HS-27A (cell line): ENCODE measurements around the gene TCEANC.
A peak's percentile ranks its signal among the peaks of the same experiment; 100 is the strongest.
"Not testable (repeated sequence)": the region's sequence is repeated elsewhere in the genome, so short reads cannot be mapped to it uniquely, and the experiment has no call there.

Experiments
- DNase-seq: peaks from one replicate; pipeline ENCODE4 v3.0.0-alpha.2; 2012; ENCODE audit warnings: low read depth, missing footprints

TCEANC gene, protein sequence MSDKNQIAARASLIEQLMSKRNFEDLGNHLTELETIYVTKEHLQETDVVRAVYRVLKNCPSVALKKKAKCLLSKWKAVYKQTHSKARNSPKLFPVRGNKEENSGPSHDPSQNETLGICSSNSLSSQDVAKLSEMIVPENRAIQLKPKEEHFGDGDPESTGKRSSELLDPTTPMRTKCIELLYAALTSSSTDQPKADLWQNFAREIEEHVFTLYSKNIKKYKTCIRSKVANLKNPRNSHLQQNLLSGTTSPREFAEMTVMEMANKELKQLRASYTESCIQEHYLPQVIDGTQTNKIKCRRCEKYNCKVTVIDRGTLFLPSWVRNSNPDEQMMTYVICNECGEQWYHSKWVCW

GRCh38 chrX:13652850-13653693, at the start of gene TCEANC:
TSS of gene TCEANC (plus strand) at chrX:13653141. CDS start at chrX:13662509, 9,368 bp downstream.
- DNase-seq = peak; percentile 82

DNA sequence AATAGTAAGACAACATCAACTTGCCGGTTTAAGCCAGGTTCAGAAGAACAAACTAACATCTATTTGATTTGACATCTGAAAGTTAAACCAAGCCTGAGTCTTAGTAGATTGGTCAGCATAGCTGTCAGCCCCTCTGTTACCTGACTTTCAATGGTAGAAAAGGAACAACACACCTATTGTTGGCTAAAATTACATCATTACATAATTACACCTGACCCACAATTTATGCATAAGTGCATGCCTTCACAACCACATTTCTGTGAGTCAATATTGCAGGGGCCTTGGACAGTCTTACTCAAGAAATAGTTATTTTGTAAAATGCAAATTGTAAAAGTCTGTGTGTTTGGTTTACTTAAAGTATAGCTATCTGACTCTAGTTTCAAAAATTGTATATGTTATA, 47.3 kb upstream of the TCEANC start:
- no peak for DNase-seq

DNA sequence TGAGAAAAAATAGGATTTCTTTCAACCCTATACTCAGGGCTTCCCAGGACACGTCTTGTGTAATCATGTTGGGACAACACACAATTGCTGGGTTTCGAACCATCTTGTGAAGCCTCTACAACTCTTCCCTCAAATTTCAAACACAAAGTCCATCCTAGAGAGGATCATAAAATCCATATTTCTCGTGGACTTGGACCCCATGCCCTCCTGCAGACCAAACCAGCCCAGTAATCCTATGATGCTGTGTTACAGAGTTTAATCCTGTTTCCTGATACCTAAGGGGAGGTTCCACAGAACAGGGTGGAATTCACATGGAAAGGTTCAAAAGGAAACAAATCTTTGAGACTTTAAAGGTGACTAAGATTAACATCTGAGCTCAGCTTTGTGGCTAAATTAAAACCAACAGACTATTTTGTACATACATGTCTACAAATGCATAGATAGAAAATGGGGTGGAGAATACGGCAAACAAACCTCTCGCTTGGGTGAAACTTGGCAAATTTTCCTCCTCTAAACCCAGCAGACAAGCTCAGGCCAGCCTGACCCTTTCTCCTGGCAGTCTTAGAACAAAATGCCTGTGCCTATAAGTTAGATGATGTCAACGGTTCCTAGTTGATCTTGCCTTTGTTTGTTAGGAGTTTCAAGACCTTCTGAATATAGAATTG, 45.5 kb upstream of the TCEANC start:
- DNase-seq = no peak

DNA sequence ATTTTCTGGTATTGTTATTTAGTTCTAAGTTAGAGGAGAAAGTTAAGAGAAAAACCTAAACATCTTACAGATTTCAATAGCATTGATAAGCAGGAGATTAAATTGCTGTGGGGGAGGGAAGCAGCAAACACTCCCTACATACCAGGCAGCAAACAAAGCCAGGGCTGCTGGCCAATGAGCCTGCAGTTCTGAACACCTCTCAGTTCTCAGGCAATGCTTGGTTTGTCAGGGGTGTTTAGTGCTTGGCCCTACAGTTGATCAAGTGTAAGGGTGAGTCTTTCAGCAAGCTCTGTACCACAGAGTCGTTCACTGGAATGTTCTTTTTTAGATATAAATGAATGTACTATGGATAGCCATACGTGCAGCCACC, 45.0 kb upstream of the TCEANC start:
- no peak for DNase-seq

DNA sequence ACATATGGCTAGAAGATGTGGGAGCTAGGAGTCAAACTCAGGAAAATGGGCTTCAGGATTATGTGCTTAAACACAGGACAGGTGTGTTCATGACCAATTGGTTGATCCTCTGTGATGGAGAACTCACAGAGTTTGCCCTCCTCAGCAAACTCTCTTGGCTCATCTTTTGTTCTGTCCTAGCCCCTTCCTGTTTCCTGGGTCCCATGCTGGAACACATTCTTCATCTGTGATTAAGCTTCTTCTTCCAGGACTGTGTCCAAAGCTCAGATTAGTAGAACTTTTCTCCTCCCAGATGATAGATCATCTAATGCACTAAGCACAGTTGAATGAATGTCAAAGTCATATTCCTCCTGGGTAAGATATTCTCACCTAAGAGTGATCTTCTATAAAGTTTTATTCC, 38.8 kb upstream of the TCEANC start:
- DNase-seq = no peak

GRCh38 chrX:13620207-13620606, 32.7 kb upstream of the TCEANC start:
- no peak for DNase-seq

GRCh38 chrX:13622401-13622964, 30.5 kb upstream of the TCEANC start:
- no peak for DNase-seq

GRCh38 chrX:13627306-13627705, 25.6 kb upstream of the TCEANC start:
- no peak for DNase-seq

GRCh38 chrX:13637224-13637623, 15.7 kb upstream of the TCEANC start:
- DNase-seq = not testable (repeated sequence)

- DNase-seq = no peak
Observed at GRCh38 chrX:13638021-13638420, 14.9 kb upstream of the TCEANC start.

DNA sequence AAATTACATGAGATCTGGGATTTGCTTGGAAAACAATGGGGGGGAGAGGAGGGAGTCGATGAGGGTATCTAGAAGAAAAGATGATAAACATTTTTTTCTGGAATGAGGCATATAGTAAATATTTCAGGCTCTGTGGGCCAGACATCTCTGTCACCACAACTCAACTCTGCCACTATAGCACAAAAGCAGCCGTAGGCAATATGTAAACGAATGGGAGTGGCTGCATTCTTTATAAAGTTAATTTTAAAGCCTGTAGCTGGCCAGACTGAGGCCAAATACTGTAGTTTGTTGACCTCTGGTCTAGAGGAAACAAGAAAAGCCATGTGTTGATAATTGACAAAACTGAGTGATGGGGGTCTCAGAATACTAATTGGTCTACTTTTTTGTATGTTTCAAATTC, 14.1 kb upstream of the TCEANC start:
- DNase-seq = no peak

DNA sequence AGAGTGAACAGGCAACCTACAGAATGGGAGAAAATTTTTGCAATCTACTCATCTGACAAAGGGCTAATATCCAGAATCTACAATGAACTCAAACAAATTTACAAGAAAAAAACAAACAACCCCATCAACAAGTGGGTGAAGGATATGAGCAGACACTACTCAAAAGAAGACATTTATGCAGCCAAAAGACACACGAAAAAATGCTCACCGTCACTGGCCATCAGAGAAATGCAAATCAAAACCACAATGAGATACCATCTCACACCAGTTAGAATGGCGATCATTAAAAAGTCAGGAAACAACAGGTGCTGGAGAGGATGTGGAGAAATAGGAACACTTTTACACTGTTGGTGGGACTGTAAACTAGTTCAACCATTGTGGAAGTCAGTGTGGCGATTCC, 11.3 kb upstream of the TCEANC start:
- DNase-seq = not testable (repeated sequence)

GRCh38 chrX:13645464-13646153, 7.3 kb upstream of the TCEANC start:
- no peak for DNase-seq

DNA sequence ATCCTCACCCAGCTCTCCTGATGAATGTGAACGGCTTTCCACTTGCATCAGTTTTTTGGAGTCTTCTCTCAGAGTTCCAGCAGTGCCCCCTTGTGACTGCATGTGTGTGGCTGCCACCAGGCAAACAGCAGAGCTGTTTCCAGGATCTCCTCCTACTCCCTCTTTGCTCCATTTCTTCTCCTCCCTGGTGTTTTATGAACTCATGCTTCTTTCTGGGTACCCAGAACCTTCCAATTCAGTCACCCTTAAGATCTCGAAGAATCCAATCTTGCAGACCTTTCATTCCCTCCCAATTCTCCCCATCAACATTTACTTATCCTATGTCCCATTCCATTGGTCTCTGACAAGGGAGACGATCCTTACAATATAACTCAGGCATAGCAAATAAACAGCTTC, 6.8 kb upstream of the TCEANC start:
- DNase-seq = peak; percentile 20

DNA sequence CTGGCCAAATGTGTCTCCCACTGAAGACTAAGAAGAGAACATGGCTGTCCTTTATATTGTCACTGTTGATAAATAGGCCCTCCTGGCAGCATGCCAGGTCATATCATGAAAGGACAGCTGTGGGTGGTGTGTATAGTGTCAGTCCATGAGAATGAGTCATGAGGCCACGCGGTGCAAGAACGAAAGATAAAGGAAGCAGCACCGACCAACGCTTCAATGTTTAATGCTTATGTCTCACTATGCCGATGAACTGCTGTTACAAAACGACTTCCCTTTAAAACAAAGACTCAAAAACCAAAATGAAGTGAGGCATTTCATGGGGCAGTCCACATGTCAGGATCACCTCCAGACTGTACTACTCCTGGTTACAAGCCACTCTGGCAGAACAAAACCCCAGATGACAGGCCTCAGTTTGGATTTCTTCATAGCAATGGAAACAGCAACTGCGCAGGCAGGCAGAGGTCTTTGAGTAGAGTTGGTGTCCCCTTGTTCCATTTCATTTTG, 5.2 kb upstream of the TCEANC start:
- DNase-seq = peak; percentile 11

- not testable (repeated sequence) for DNase-seq
Observed at GRCh38 chrX:13648336-13648735, 4.6 kb upstream of the TCEANC start.

DNA sequence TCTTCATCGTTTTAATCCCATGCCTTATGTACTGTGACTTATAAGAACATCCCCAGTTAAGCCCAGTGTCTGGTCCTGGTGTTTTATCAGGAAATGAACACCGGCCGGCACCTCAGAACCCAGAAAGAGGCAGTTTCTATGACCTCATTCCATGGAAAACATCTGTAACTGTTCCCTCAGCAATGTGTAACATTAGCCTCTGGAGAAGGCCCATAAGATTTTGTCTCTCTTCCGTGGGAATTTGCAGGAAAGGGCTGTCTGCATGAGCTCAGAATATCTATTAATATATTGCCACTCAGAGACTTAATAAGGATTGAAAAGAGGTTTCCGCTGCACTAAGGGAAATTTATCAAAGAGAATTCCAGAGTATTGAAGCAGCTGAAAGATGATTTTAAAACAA, 3.1 kb upstream of the TCEANC start:
- DNase-seq = no peak

- DNase-seq = no peak
Observed at GRCh38 chrX:13650318-13650717, 2.6 kb upstream of the TCEANC start.

DNA sequence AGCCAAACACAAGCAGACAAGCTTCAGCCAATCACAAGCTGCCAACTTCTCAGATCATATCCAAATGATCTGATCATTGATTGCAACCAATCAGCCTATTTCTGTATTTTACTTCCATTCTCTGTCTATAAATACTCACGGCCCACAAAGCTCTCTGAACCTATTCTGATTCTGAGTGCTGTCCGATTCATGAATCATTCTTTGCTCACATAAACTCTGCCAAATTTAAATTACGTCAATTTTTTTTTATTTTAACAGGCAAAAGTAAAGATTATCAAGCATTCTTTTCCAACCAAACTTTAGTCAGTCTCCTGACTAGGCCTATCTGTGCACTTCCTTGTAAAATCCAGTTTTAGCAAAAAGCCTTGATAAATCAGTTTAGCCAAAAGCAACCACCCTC, 1.8 kb upstream of the TCEANC start:
- DNase-seq = no peak

GRCh38 chrX:13652287-13652793, 601 bp upstream of the TCEANC start:
- DNase-seq = peak; percentile 46

- DNase-seq = no peak
Observed at GRCh38 chrX:13654116-13654515, 1.2 kb downstream of the TCEANC start.
